Cardiac fibroblast (primary cell): ENCODE results near the gene DICER1.

ENCODE experiments used
- DNase-seq, 2 donors: peaks; one replicate each; pipeline versions ENCODE4 v3.0.0 to v3.0.0-alpha.2; 2010; ENCODE audit warnings: low read depth in 2 of 2
- H3K4me3 ChIP-seq, 2 donors: replicated peaks in 1 of 2; 1 replicate in 1 of 2; 2 replicates in 1 of 2; pipeline ENCODE4 v1.5.1; 2011; ENCODE audit warnings: low read depth in 2 of 2, low read length in 2 of 2, mild to moderate bottlenecking in 2 of 2, moderate library complexity in 1 of 2
- CTCF ChIP-seq: IDR thresholded peaks from one replicate; pipeline ENCODE4 v1.5.1; 2011; ENCODE audit warnings: low read depth, mild to moderate bottlenecking, low read length, inconsistent platforms

DICER1 gene

GRCh38 chr14:95162641-95163040, 5.3 kb upstream of the DICER1 start:
- no peak for TF ChIP-seq CTCF
- H3K4me3 ChIP-seq, result no peak overlapping the region
- DNase-seq, result no peak

GRCh38 chr14:95157048-95157326, 342 bp downstream of the DICER1 start:
- no peak for DNase-seq
- H3K4me3 ChIP-seq, result peak overlapping the region; percentile 68 to 78
- TF ChIP-seq CTCF, result no peak

- TF ChIP-seq CTCF, result no peak
- peak overlapping the region; percentile 68 to 78 for H3K4me3 ChIP-seq
- DNase-seq, result peak; percentile 23 to 44
Observed at GRCh38 chr14:95156161-95157047, 925 bp downstream of the DICER1 start.

- no peak for DNase-seq
- H3K4me3 ChIP-seq, result no peak overlapping the region
Observed at GRCh38 chr14:95155045-95155444, 2.3 kb downstream of the DICER1 start.

GRCh38 chr14:95153866-95154265, 3.5 kb downstream of the DICER1 start:
- no peak for DNase-seq
- no peak for TF ChIP-seq CTCF
- no peak overlapping the region for H3K4me3 ChIP-seq

More at GRCh38 chr14:95155045-95155444, 2.3 kb downstream of the DICER1 start:
- no peak for TF ChIP-seq CTCF

- no peak for TF ChIP-seq CTCF
- no peak overlapping the region for H3K4me3 ChIP-seq
- DNase-seq, result peak in 1 of 2 donors; percentile 29
Observed at GRCh38 chr14:95151561-95151960, 5.8 kb downstream of the DICER1 start.

GRCh38 chr14:95150910-95151309, 6.4 kb downstream of the DICER1 start:
- no peak for TF ChIP-seq CTCF
- H3K4me3 ChIP-seq, result no peak overlapping the region
- DNase-seq, result no peak
